HG03469 (cell line): ENCODE data around the gene SAMD10.
"Not testable (repeated sequence)": the region's sequence is repeated elsewhere in the genome, so short reads cannot be mapped to it uniquely, and the experiment has no call there.

ENCODE experiments used
- ATAC-seq: cut with Tn5 transposase; IDR thresholded peaks from one replicate; pipeline ENCODE4 v1.9.1; 2021; ENCODE audit warnings: mild to moderate bottlenecking, moderate library complexity, moderate number of reproducible peaks; ENCODE audit not compliant: unreplicated experiment

The SAMD10 gene

GRCh38 chr20:63979557-63980316 is at the start of gene SAMD10:
SAMD10 (minus strand) TSS chr20:63979642; CDS start chr20:63979467, 175 bp downstream.
- ATAC-seq: no peak

GRCh38 chr20:64027981-64028685 is 48.7 kb upstream of the SAMD10 start:
- no peak for ATAC-seq

- ATAC-seq: no peak
Observed at GRCh38 chr20:64025826-64026412, 46.5 kb upstream of the SAMD10 start.

- ATAC-seq: no peak
Observed at GRCh38 chr20:64025101-64025825, 45.8 kb upstream of the SAMD10 start.

- ATAC-seq: no peak
Observed at GRCh38 chr20:64024141-64024990, 44.9 kb upstream of the SAMD10 start.

GRCh38 chr20:64023361-64024140 is 44.1 kb upstream of the SAMD10 start:
- no peak for ATAC-seq

GRCh38 chr20:64022671-64023360 is 43.4 kb upstream of the SAMD10 start:
- no peak for ATAC-seq

- ATAC-seq: no peak
Observed at GRCh38 chr20:64021124-64021975, 41.9 kb upstream of the SAMD10 start.

GRCh38 chr20:64015635-64016034 is 36.2 kb upstream of the SAMD10 start:
- no peak for ATAC-seq

- ATAC-seq: not testable (repeated sequence)
Observed at GRCh38 chr20:64012385-64013154, 33.1 kb upstream of the SAMD10 start.

GRCh38 chr20:64011366-64011779 is 31.9 kb upstream of the SAMD10 start:
- ATAC-seq: no peak

GRCh38 chr20:64010711-64011237 is 31.3 kb upstream of the SAMD10 start:
- no peak for ATAC-seq

GRCh38 chr20:64009811-64010387 is 30.5 kb upstream of the SAMD10 start:
- no peak for ATAC-seq

GRCh38 chr20:64006902-64007301 is 27.5 kb upstream of the SAMD10 start:
- no peak for ATAC-seq

GRCh38 chr20:64006490-64006889 is 27.0 kb upstream of the SAMD10 start:
- ATAC-seq: no peak

- no peak for ATAC-seq
Observed at GRCh38 chr20:64005394-64005793, 26.0 kb upstream of the SAMD10 start.
